HepG2 (cell line): ENCODE data around the gene GYPC.

Experiments
- MYC ChIP-seq: sonication (generic); formaldehyde crosslinking; IDR thresholded peaks from 2 replicates; pipeline ENCODE4 v1.9.0; 2021; ENCODE audit warnings: missing genetic modification reagents, borderline replicate concordance
- SMAD1 ChIP-seq: sonication (generic); formaldehyde crosslinking; IDR thresholded peaks from 2 replicates; pipeline ENCODE4 v1.4.0; 2020; ENCODE audit warnings: missing genetic modification reagents, low read depth, mild to moderate bottlenecking, borderline replicate concordance
- ZC3H4 ChIP-seq: sonication (generic); formaldehyde crosslinking; IDR thresholded peaks from 2 replicates; pipeline ENCODE4 v1.4.0; 2020; ENCODE audit warnings: missing genetic modification reagents, borderline replicate concordance
- TF ChIP-seq, protein P1 (sequence below): sonication (generic); formaldehyde crosslinking; IDR thresholded peaks from 2 replicates; pipeline ENCODE4 v1.5.0; 2020; ENCODE audit warnings: missing genetic modification reagents
- TF ChIP-seq, protein P2 (sequence below): sonication (generic); formaldehyde crosslinking; IDR thresholded peaks from 2 replicates; pipeline ENCODE4 v1.8.0; 2022; ENCODE audit warnings: mild to moderate bottlenecking, missing genetic modification reagents; ENCODE audit not compliant: insufficient replicate concordance

DNA sequence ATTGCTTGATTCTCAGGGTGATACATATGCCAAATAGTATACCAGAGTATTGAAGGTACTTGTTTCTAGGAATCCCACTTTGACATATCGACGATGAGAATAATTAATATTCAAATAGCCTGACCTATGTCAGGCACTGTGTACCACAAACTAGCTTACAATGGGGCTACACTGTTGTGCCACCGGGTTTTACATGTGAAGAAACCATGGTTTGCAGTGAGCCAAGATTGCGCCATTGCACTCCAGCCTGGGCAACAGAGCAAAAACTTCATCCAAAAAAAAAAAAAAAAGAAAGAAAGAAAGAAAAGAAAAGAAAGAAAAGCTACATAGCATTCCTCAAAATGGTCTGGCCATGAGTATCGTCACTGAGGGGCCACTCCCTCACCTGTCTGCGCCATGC lies 25.5 kb downstream of the GYPC start:
- TF ChIP-seq MYC (no peak), SMAD1 (CRISPR knock-in tag) (no peak), ZC3H4 (CRISPR knock-in tag) (no peak)
- TF ChIP-seq, protein P1, sequence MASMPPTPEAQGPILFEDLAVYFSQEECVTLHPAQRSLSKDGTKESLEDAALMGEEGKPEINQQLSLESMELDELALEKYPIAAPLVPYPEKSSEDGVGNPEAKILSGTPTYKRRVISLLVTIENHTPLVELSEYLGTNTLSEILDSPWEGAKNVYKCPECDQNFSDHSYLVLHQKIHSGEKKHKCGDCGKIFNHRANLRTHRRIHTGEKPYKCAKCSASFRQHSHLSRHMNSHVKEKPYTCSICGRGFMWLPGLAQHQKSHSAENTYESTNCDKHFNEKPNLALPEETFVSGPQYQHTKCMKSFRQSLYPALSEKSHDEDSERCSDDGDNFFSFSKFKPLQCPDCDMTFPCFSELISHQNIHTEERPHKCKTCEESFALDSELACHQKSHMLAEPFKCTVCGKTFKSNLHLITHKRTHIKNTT (CRISPR knock-in tag): no peak
- TF ChIP-seq, protein P2, sequence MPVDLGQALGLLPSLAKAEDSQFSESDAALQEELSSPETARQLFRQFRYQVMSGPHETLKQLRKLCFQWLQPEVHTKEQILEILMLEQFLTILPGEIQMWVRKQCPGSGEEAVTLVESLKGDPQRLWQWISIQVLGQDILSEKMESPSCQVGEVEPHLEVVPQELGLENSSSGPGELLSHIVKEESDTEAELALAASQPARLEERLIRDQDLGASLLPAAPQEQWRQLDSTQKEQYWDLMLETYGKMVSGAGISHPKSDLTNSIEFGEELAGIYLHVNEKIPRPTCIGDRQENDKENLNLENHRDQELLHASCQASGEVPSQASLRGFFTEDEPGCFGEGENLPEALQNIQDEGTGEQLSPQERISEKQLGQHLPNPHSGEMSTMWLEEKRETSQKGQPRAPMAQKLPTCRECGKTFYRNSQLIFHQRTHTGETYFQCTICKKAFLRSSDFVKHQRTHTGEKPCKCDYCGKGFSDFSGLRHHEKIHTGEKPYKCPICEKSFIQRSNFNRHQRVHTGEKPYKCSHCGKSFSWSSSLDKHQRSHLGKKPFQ (CRISPR knock-in tag): no peak
